ENCODE results near the gene CELA2A. TPM values are rescaled to one million over a fixed set of nuclear protein-coding genes. Genes with fewer than 3 reads are reported as not detected.
"Not testable (repeated sequence)": the region's sequence is repeated elsewhere in the genome, so short reads cannot be mapped to it uniquely, and the experiment has no call there.

Gene CELA2A
- total and polyA plus RNA-seq, 4 donors: 0.11 to 1.5 (median 0.20) TPM; not detected in 1

GRCh38 chr1:15515022-15515663, 58.6 kb downstream of the CELA2A start:
- DNase-seq (no peak), ATAC-seq (ENCODE audit: insufficient read depth, low FRiP score) (no peak)
- Histone ChIP-seq H3K9me3 (ENCODE audit: control insufficient read depth in 4 of 4, insufficient read depth in 3 of 4, low read length in 3 of 4) (no peaks in the 10 kb centered on the region), H3K36me3 (ENCODE audit: control insufficient read depth in 4 of 4, insufficient read depth in 4 of 4, low read length in 4 of 4) (peaks cover 0 to 16% (median 8%) of the 10 kb centered on the region in 4 donors), H3K9ac (ENCODE audit: insufficient read depth in 1 of 2, low read length in 2 of 2) (no peak overlapping the region), H3K27me3 (ENCODE audit: control insufficient read depth in 3 of 3, insufficient read depth in 3 of 3, low read length in 2 of 3) (no peaks in the 10 kb centered on the region), H3K4me1 (ENCODE audit: control insufficient read depth in 5 of 5, insufficient read depth in 5 of 5, low read length in 5 of 5) (no peaks in the 10 kb centered on the region), H3K27ac (ENCODE audit: low read depth in 1 of 2, low read length in 1 of 2) (no peak overlapping the region), H3K4me3 (no peak overlapping the region)
- 31 to 50% methylated on average over 2 of the region's 2 CpGs for WGBS, 2 donors
- no peak for TF ChIP-seq CTCF (IDR thresholded peaks at IDR 0.05; ENCODE audit: control extremely low read depth, extremely low read depth)

- no peak for ATAC-seq (ENCODE audit: insufficient read depth, low FRiP score)
- peaks cover 0 to 12% (median 7%) of the 10 kb centered on the region in 4 donors for H3K36me3 ChIP-seq (ENCODE audit: control insufficient read depth in 4 of 4, insufficient read depth in 4 of 4, low read length in 4 of 4)
- peaks cover 0 to 8% (median 0%) of the 10 kb centered on the region in 5 donors for H3K4me1 ChIP-seq (ENCODE audit: control insufficient read depth in 5 of 5, insufficient read depth in 5 of 5, low read length in 5 of 5)
- no peak for DNase-seq
- TF ChIP-seq CTCF (IDR thresholded peaks at IDR 0.05; ENCODE audit: control extremely low read depth, extremely low read depth): no peak
- H3K4me3 ChIP-seq: no peak overlapping the region
- WGBS, 2 donors: 96 to 98% methylated on average over 3 of the region's 3 CpGs
- H3K27ac ChIP-seq (ENCODE audit: low read depth in 1 of 2, low read length in 1 of 2): no peak overlapping the region
- no peaks in the 10 kb centered on the region for H3K27me3 ChIP-seq (ENCODE audit: control insufficient read depth in 3 of 3, insufficient read depth in 3 of 3, low read length in 2 of 3)
- no peak overlapping the region for H3K9ac ChIP-seq (ENCODE audit: insufficient read depth in 1 of 2, low read length in 2 of 2)
- H3K9me3 ChIP-seq (ENCODE audit: control insufficient read depth in 4 of 4, insufficient read depth in 3 of 4, low read length in 3 of 4): no peaks in the 10 kb centered on the region
Measured at GRCh38 chr1:15519625-15520024, 63.1 kb downstream of the CELA2A start.

GRCh38 chr1:15521206-15521906, 64.8 kb downstream of the CELA2A start:
- H3K4me1 ChIP-seq (ENCODE audit: control insufficient read depth in 5 of 5, insufficient read depth in 5 of 5, low read length in 5 of 5): peaks cover 0 to 20% (median 6%) of the 10 kb centered on the region in 5 donors
- not testable (repeated sequence) for DNase-seq; H3K27ac ChIP-seq (ENCODE audit: low read depth in 1 of 2, low read length in 1 of 2); H3K9me3 ChIP-seq (ENCODE audit: control insufficient read depth in 4 of 4, insufficient read depth in 3 of 4, low read length in 3 of 4); ATAC-seq (ENCODE audit: insufficient read depth, low FRiP score); H3K4me3 ChIP-seq; H3K36me3 ChIP-seq (ENCODE audit: control insufficient read depth in 4 of 4, insufficient read depth in 4 of 4, low read length in 4 of 4); H3K9ac ChIP-seq (ENCODE audit: insufficient read depth in 1 of 2, low read length in 2 of 2); H3K27me3 ChIP-seq (ENCODE audit: control insufficient read depth in 3 of 3, insufficient read depth in 3 of 3, low read length in 2 of 3)
- 87 to 94% methylated on average over 17 of the region's 17 CpGs for WGBS, 2 donors

Other genes with a start within 250 kb of the CELA2A start
- gene FHAD1, start 209.5 kb upstream of the CELA2A start, total RNA-seq: 10 to 100 TPM; 12.5 to 25.9 TPM
- 1 to 10 TPM; 4.4 to 5.9 TPM for gene FHAD1, start 209.5 kb upstream of the CELA2A start, polyA plus RNA-seq
- gene EFHD2, start 46.8 kb upstream of the CELA2A start, total RNA-seq: 100 to 1,000 TPM in 1 of 2 donors, 10 to 100 TPM in 1; 28.2 to 107 TPM
- gene EFHD2, start 46.8 kb upstream of the CELA2A start, polyA plus RNA-seq: 100 to 1,000 TPM in 1 of 2 donors, 10 to 100 TPM in 1; 73.6 to 175 TPM
- 1 to 10 TPM in 1 of 2 donors, not detected in 1; 4.6 TPM for gene CTRC, start 18.3 kb upstream of the CELA2A start, total RNA-seq
- under 1 TPM; 0.48 to 0.81 TPM for gene CTRC, start 18.3 kb upstream of the CELA2A start, polyA plus RNA-seq
- 1 to 10 TPM in 1 of 2 donors, under 1 TPM in 1; 0.63 to 1.3 TPM for gene CELA2B, start 19.4 kb downstream of the CELA2A start, total RNA-seq
- gene CELA2B, start 19.4 kb downstream of the CELA2A start, polyA plus RNA-seq: not detected
- gene CASP9, start 67.5 kb downstream of the CELA2A start, total RNA-seq: 10 to 100 TPM; 13.3 to 16.6 TPM
- 10 to 100 TPM; 13.4 to 14.1 TPM for gene CASP9, start 67.5 kb downstream of the CELA2A start, polyA plus RNA-seq
- gene DNAJC16, start 70.1 kb downstream of the CELA2A start, total RNA-seq: 10 to 100 TPM; 19.0 to 28.8 TPM
- gene DNAJC16, start 70.1 kb downstream of the CELA2A start, polyA plus RNA-seq: 1 to 10 TPM; 4.8 to 6.5 TPM
- under 1 TPM; 0.23 to 0.40 TPM for gene AGMAT, start 128.3 kb downstream of the CELA2A start, total RNA-seq
- gene AGMAT, start 128.3 kb downstream of the CELA2A start, polyA plus RNA-seq: under 1 TPM; 0.08 to 0.46 TPM
- 10 to 100 TPM; 39.5 to 94.3 TPM for gene DDI2, start 160.7 kb downstream of the CELA2A start, total RNA-seq
- gene DDI2, start 160.7 kb downstream of the CELA2A start, polyA plus RNA-seq: 1 to 10 TPM; 7.2 to 8.8 TPM
- gene PLEKHM2, start 227.6 kb downstream of the CELA2A start, total RNA-seq: 10 to 100 TPM; 32.5 to 79.2 TPM
- gene PLEKHM2, start 227.6 kb downstream of the CELA2A start, polyA plus RNA-seq: 10 to 100 TPM; 49.3 to 76.9 TPM